Liver (tissue), 9 donors: ENCODE data around the gene WAPL. TPM values are rescaled to one million over a fixed set of nuclear protein-coding genes. Genes with fewer than 3 reads are reported as not detected.

Experiments used
- DNase-seq: peaks from one replicate; pipeline ENCODE4 v3.0.0-alpha.2; 2017; ENCODE audit warnings: low spot score
- H3K27ac ChIP-seq, 2 donors: one replicate each; pipeline ENCODE4 v1.7.0; 2013; ENCODE audit warnings: inconsistent platforms in 2 of 2, low read length in 2 of 2, control low read depth in 1 of 2, low read depth in 1 of 2, mild to moderate bottlenecking in 1 of 2
- H3K27me3 ChIP-seq, 4 donors: one replicate each; pipeline versions ENCODE4 v1.6.1 to v1.7.0; 2013; ENCODE audit warnings: low read length in 3 of 4, inconsistent platforms in 1 of 4, mild to moderate bottlenecking in 1 of 4, moderate library complexity in 1 of 4; ENCODE audit not compliant: control insufficient read depth in 4 of 4, insufficient read depth in 4 of 4
- H3K36me3 ChIP-seq, 4 donors: one replicate each; pipeline versions ENCODE4 v1.6.1 to v1.7.0; 2013; ENCODE audit warnings: low read length in 3 of 4, mild to moderate bottlenecking in 3 of 4, low read depth in 1 of 4, moderate library complexity in 1 of 4; ENCODE audit not compliant: control insufficient read depth in 4 of 4, insufficient read depth in 3 of 4
- H3K4me1 ChIP-seq, 4 donors: one replicate each; pipeline versions ENCODE4 v1.6.1 to v1.7.0; 2013; ENCODE audit warnings: low read length in 3 of 4, mild to moderate bottlenecking in 3 of 4, moderate library complexity in 1 of 4; ENCODE audit not compliant: control insufficient read depth in 4 of 4, insufficient read depth in 4 of 4
- H3K4me3 ChIP-seq, 3 donors: one replicate each; pipeline versions ENCODE4 v1.6.1 to v1.7.0; 2013; ENCODE audit warnings: low read length in 3 of 3, control low read depth in 1 of 3, low read depth in 1 of 3, mild to moderate bottlenecking in 1 of 3
- H3K9ac ChIP-seq, 2 donors: one replicate each; pipeline ENCODE4 v1.7.0; 2013; ENCODE audit warnings: low read length in 2 of 2, mild to moderate bottlenecking in 2 of 2, moderate library complexity in 2 of 2, control low read depth in 1 of 2, low read depth in 1 of 2
- H3K9me3 ChIP-seq, 4 donors: one replicate each; pipeline versions ENCODE4 v1.6.1 to v1.7.0; 2013; ENCODE audit warnings: low read length in 3 of 4; ENCODE audit not compliant: control insufficient read depth in 4 of 4
- CTCF ChIP-seq: fragments of 150-350 bp; IDR thresholded peaks from 2 replicates; pipeline ENCODE4 v1.5.1; 2017; ENCODE audit warnings: improper control_type of control experiment, low read depth, low read length; ENCODE audit not compliant: missing input control
- EGR1 ChIP-seq, 2 donors: IDR thresholded peaks; 2 replicates each; pipeline ENCODE4 v1.6.1; 2016 to 2018; ENCODE audit warnings: antibody characterized with exemption in 2 of 2, low read depth in 2 of 2
- FOXA1 ChIP-seq: IDR thresholded peaks from 2 replicates; pipeline ENCODE4 v1.6.1; 2016; ENCODE audit warnings: antibody characterized with exemption
- FOXA2 ChIP-seq: IDR thresholded peaks from 2 replicates; pipeline ENCODE4 v1.6.1; 2016; ENCODE audit warnings: antibody characterized with exemption
- GABPA ChIP-seq, 2 donors: IDR thresholded peaks in 1 of 2; conservative IDR thresholded peaks in 1 of 2; 2 replicates each; pipeline ENCODE4 v1.6.1; 2016; ENCODE audit warnings: antibody characterized with exemption in 2 of 2, mild to moderate bottlenecking in 1 of 2, moderate library complexity in 1 of 2
- HNF4A ChIP-seq, 2 donors: conservative IDR thresholded peaks; 2 replicates each; pipeline ENCODE4 v1.6.1; 2016; ENCODE audit warnings: antibody characterized with exemption in 2 of 2, mild to moderate bottlenecking in 2 of 2
- HNF4G ChIP-seq: IDR thresholded peaks from 2 replicates; pipeline ENCODE4 v1.6.1; 2016; ENCODE audit warnings: antibody characterized with exemption
- JUND ChIP-seq, 2 donors: IDR thresholded peaks; 2 replicates each; pipeline ENCODE4 v1.6.1; 2016; ENCODE audit warnings: antibody characterized with exemption in 2 of 2
- MAX ChIP-seq: IDR thresholded peaks from 2 replicates; pipeline ENCODE4 v1.6.1; 2016; ENCODE audit warnings: antibody characterized with exemption
- NR2F2 ChIP-seq: IDR thresholded peaks from 2 replicates; pipeline ENCODE4 v1.6.1; 2016; ENCODE audit warnings: antibody characterized with exemption
- RAD21 ChIP-seq, 2 donors: IDR thresholded peaks; 2 replicates each; pipeline ENCODE4 v1.6.1; 2016; ENCODE audit warnings: antibody characterized with exemption in 2 of 2, mild to moderate bottlenecking in 2 of 2
- RXRA ChIP-seq, 2 donors: IDR thresholded peaks; 2 replicates each; pipeline ENCODE4 v1.6.1; 2017 to 2018; ENCODE audit warnings: antibody characterized with exemption in 2 of 2, mild to moderate bottlenecking in 1 of 2
- SP1 ChIP-seq: IDR thresholded peaks from 2 replicates; pipeline ENCODE4 v1.6.1; 2018; ENCODE audit warnings: antibody characterized with exemption, mild to moderate bottlenecking
- TAF1 ChIP-seq: conservative IDR thresholded peaks from 2 replicates; pipeline ENCODE4 v1.6.1; 2016; ENCODE audit warnings: antibody characterized with exemption, mild to moderate bottlenecking
- YY1 ChIP-seq: IDR thresholded peaks from 2 replicates; pipeline ENCODE4 v1.6.1; 2016; ENCODE audit warnings: antibody characterized with exemption, mild to moderate bottlenecking
- ZBTB33 ChIP-seq: IDR thresholded peaks from 2 replicates; pipeline ENCODE4 v1.6.1; 2016; ENCODE audit warnings: antibody characterized with exemption
- WGBS: extraction: QIAGEN DNeasy Blood & Tissue Kit; methylation state at CpG from one replicate; pipeline ENCODE4 v1.1.7; 2013; 5-methylcytosine and 5-hydroxymethylcytosine counted together
- polyA plus RNA-seq, 2 donors: library from polyadenylated mRNA; stranded (reverse) in 1 of 2; unstranded in 1 of 2; fragments of 200-250 nt in 1 of 2; fragments of >200 nt in 1 of 2; fragmentation: Nextera tagmentation in 1 of 2; extraction: Ambion mirVana in 1 of 2; gene quantifications; one replicate each; pipeline versions ENCODE4 v1.2.1 to v1.2.3, GENCODE V29; 2013 to 2015
- total RNA-seq, 2 donors: library from RNA; depleted of rRNA; stranded (reverse); fragments of >200 nt; gene quantifications; one replicate each; pipeline ENCODE4 v1.2.3, GENCODE V29; 2014
- TF ChIP-seq, protein P1 (sequence below): IDR thresholded peaks from 2 replicates; pipeline ENCODE4 v1.6.1; 2016; ENCODE audit warnings: antibody characterized with exemption
- TF ChIP-seq, protein P2 (sequence below): IDR thresholded peaks from 2 replicates; pipeline ENCODE4 v1.6.1; 2016; ENCODE audit warnings: antibody characterized with exemption, mild to moderate bottlenecking
- donor health status: healthy.
- donor health status: healthy.
- donor health status: healthy.
- donor health status: healthy.
- donor health status: healthy.

Gene WAPL
- total and polyA plus RNA-seq, 4 donors, result 9.7 to 37.9 (median 24.0) TPM

DNA sequence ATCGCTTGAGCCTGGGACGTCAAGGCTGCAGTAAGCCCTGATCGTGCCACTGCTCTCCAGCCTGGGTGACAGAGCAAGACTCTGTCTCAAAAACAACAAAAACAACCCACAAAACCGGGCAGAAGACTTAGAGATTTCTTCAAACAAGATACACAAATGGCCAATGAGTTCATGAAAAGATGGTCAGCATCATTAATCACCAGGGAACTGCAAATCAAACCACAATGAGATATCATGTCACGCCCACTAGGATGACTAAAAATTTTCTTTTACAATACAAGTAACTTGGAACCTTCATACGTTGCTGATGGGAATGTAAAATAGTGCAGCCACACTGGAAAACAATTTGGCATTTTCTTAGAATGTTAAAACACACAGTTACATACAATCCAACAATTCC is 77.7 kb downstream of the WAPL start:
- H3K27ac ChIP-seq, result no peak overlapping the region
- H3K27me3 ChIP-seq, result no peaks in the 10 kb centered on the region
- H3K36me3 ChIP-seq, result peaks cover 7 to 19% (median 12%) of the 10 kb centered on the region in 4 donors
- H3K9me3 ChIP-seq, result no peaks in the 10 kb centered on the region
- TF ChIP-seq TAF1 (no peak), HNF4G (no peak), GABPA (IDR thresholded peaks at IDR 0.05 in 1 of 2, conservative IDR thresholded peaks at IDR 0.05 in 1 of 2) (no peak), YY1 (no peak), FOXA1 (no peak), ZBTB33 (no peak), CTCF (no peak), EGR1 (IDR thresholded peaks at IDR 0.05; ENCODE audit: low read depth in 2 of 2) (no peak), JUND (IDR thresholded peaks at IDR 0.05) (no peak), NR2F2 (no peak), HNF4A (conservative IDR thresholded peaks at IDR 0.05) (no peak), RXRA (IDR thresholded peaks at IDR 0.05) (no peak), RAD21 (IDR thresholded peaks at IDR 0.05) (no peak), FOXA2 (no peak), SP1 (no peak), MAX (no peak)
- TF ChIP-seq, protein P1, sequence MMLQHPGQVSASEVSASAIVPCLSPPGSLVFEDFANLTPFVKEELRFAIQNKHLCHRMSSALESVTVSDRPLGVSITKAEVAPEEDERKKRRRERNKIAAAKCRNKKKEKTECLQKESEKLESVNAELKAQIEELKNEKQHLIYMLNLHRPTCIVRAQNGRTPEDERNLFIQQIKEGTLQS, result no peak
- TF ChIP-seq, protein P2, sequence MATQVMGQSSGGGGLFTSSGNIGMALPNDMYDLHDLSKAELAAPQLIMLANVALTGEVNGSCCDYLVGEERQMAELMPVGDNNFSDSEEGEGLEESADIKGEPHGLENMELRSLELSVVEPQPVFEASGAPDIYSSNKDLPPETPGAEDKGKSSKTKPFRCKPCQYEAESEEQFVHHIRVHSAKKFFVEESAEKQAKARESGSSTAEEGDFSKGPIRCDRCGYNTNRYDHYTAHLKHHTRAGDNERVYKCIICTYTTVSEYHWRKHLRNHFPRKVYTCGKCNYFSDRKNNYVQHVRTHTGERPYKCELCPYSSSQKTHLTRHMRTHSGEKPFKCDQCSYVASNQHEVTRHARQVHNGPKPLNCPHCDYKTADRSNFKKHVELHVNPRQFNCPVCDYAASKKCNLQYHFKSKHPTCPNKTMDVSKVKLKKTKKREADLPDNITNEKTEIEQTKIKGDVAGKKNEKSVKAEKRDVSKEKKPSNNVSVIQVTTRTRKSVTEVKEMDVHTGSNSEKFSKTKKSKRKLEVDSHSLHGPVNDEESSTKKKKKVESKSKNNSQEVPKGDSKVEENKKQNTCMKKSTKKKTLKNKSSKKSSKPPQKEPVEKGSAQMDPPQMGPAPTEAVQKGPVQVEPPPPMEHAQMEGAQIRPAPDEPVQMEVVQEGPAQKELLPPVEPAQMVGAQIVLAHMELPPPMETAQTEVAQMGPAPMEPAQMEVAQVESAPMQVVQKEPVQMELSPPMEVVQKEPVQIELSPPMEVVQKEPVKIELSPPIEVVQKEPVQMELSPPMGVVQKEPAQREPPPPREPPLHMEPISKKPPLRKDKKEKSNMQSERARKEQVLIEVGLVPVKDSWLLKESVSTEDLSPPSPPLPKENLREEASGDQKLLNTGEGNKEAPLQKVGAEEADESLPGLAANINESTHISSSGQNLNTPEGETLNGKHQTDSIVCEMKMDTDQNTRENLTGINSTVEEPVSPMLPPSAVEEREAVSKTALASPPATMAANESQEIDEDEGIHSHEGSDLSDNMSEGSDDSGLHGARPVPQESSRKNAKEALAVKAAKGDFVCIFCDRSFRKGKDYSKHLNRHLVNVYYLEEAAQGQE, result no peak
- H3K9ac ChIP-seq, result no peak overlapping the region
- H3K4me1 ChIP-seq, result peaks cover 10 to 20% (median 15%) of the 10 kb centered on the region in 4 donors
- DNase-seq, result no peak
- WGBS, result 86% methylated on average over 6 of the region's 6 CpGs
- H3K4me3 ChIP-seq, result no peak overlapping the region
